Left lung (tissue), 10 donors: ENCODE results near the gene AOAH. TPM values are rescaled to one million over a fixed set of nuclear protein-coding genes. Genes with fewer than 3 reads are reported as not detected.
"Not testable (repeated sequence)": the region's sequence is repeated elsewhere in the genome, so short reads cannot be mapped to it uniquely, and the experiment has no call there.

Experiments used
- ATAC-seq: fragments of 200-7000 bp; cut with Tn5 transposase; one replicate; pipeline ENCODE4 v1.9.1; 2020; ENCODE audit warnings: moderate library complexity
- DNase-seq, 4 donors: peaks; one replicate each; pipeline ENCODE4 v3.0.0-alpha.2; 2013 to 2020
- H3K27ac ChIP-seq, 2 donors: fragments of 200-600 bp; sonication (generic) in 1 of 2; one replicate each; pipeline versions ENCODE4 v1.5.0 to v1.8.0; 2020 to 2021
- H3K27me3 ChIP-seq, 2 donors: fragments of 200-600 bp; sonication (generic) in 1 of 2; one replicate each; pipeline versions ENCODE4 v1.5.0 to v1.8.0; 2020 to 2021
- H3K36me3 ChIP-seq, 2 donors: fragments of 200-600 bp; sonication (generic) in 1 of 2; one replicate each; pipeline versions ENCODE4 v1.5.0 to v1.8.0; 2020 to 2021
- H3K4me1 ChIP-seq, 2 donors: fragments of 200-600 bp; one replicate each; pipeline ENCODE4 v1.8.0; 2021
- H3K4me3 ChIP-seq, 2 donors: fragments of 200-600 bp; sonication (generic) in 1 of 2; one replicate each; pipeline versions ENCODE4 v1.5.0 to v1.8.0; 2020 to 2021; ENCODE audit warnings: mild to moderate bottlenecking in 1 of 2
- H3K9me3 ChIP-seq, 2 donors: fragments of 200-600 bp; sonication (generic) in 1 of 2; one replicate each; pipeline versions ENCODE4 v1.5.0 to v1.8.0; 2020 to 2021
- intact Hi-C, 2 donors: fragments of 100-400 bp; cut with DNase I; formaldehyde crosslinking; loops; one replicate each; pipeline versions ENCODE4 v1.11.2 to v1.14.2; 2022
- polyA plus RNA-seq, 6 donors: library from polyadenylated mRNA; unstranded; fragments of 120-200 nt; gene quantifications; one replicate each; pipeline ENCODE4 v1.2.1, GENCODE V29; 2013; ENCODE audit not compliant: insufficient read length in 6 of 6
- total RNA-seq, 2 donors: library from RNA; stranded (reverse); fragmentation: NEBNext Ultra II Directional; extraction: Animal tissue kit (Norgen Biotek cat#: 25700); gene quantifications; one replicate each; pipeline ENCODE4 v1.2.1, GENCODE V29; 2021
- TF ChIP-seq, protein P1 (sequence below), 2 donors: fragments of 200-600 bp; sonication (generic) in 1 of 2; IDR thresholded peaks; one replicate each; pipeline versions ENCODE4 v1.5.0 to v1.8.0; 2021; ENCODE audit warnings: antibody characterized with exemption in 2 of 2
- donor health status: DM: no; HTN: yes; CAD: no.
- donor health status: DM: no; HTN: no; CAD: no.

Gene AOAH
- total and polyA plus RNA-seq, 8 donors: 3.9 to 28.2 (median 6.9) TPM

DNA sequence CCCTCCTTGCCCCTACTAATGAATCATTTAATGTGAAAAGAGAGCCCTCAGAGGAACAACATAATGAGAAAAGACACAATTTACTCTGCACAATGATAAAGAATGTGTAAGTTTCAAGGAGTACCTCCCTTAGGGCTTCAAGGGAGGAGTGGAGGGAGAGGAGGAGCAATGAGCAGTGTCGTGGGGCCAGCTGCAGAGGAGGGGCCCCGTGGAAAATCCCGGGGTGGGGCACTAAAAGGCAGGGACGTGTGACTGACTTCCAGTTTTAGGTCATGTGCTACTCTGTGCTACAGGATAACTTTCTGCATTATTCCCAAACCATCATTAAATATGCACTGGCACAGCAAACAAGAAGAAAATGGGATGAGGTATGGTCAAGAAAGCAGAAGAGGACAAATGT lies 226.5 kb downstream of the AOAH start:
- TF ChIP-seq, protein P1, sequence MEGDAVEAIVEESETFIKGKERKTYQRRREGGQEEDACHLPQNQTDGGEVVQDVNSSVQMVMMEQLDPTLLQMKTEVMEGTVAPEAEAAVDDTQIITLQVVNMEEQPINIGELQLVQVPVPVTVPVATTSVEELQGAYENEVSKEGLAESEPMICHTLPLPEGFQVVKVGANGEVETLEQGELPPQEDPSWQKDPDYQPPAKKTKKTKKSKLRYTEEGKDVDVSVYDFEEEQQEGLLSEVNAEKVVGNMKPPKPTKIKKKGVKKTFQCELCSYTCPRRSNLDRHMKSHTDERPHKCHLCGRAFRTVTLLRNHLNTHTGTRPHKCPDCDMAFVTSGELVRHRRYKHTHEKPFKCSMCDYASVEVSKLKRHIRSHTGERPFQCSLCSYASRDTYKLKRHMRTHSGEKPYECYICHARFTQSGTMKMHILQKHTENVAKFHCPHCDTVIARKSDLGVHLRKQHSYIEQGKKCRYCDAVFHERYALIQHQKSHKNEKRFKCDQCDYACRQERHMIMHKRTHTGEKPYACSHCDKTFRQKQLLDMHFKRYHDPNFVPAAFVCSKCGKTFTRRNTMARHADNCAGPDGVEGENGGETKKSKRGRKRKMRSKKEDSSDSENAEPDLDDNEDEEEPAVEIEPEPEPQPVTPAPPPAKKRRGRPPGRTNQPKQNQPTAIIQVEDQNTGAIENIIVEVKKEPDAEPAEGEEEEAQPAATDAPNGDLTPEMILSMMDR (IDR thresholded peaks at IDR 0.05): no peak
- intact Hi-C loops: no loop called here
- H3K9me3 ChIP-seq: no peaks in the 10 kb centered on the region

GRCh38 chr7:36497176-36497575 lies 227.1 kb downstream of the AOAH start:
- H3K9me3 ChIP-seq, H3K4me3 ChIP-seq, H3K4me1 ChIP-seq, DNase-seq, H3K27me3 ChIP-seq, ATAC-seq, H3K36me3 ChIP-seq, intact Hi-C loops, H3K27ac ChIP-seq: not testable (repeated sequence)

More for the DNA sequence above, 226.5 kb downstream of the AOAH start:
- H3K27me3 ChIP-seq: no peaks in the 10 kb centered on the region
- DNase-seq (no peak), ATAC-seq (no peak)
- no peaks in the 10 kb centered on the region for H3K4me1 ChIP-seq
- no peak overlapping the region for H3K4me3 ChIP-seq
- H3K36me3 ChIP-seq: no peaks in the 10 kb centered on the region
- H3K27ac ChIP-seq: no peak overlapping the region

DNA sequence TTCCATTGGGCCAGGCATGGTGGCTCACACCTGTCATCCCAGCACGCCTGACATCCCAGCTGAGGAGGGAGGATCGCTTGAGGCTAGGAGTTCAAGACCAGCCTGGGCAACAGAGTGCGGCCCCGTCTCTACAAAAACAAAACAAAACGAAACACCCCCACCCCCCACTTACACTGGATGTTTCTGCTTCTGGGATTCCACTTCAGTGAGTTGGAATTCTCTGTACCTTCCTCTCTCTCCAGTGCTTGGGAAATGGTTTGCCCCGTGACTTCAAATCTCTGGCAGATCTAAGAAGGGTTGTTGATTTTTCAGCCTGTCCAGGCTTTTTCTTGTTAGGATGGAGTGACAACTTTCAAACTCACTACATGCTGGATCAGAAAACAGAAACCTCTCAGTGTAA lies 227.7 kb downstream of the AOAH start:
- no peaks in the 10 kb centered on the region for H3K9me3 ChIP-seq
- no peak overlapping the region for H3K4me3 ChIP-seq
- no peak overlapping the region for H3K27ac ChIP-seq
- no peak for DNase-seq
- TF ChIP-seq, protein P1 (IDR thresholded peaks at IDR 0.05): no peak
- intact Hi-C loops: no loop called here
- no peak for ATAC-seq
- H3K27me3 ChIP-seq: no peaks in the 10 kb centered on the region
- no peaks in the 10 kb centered on the region for H3K4me1 ChIP-seq
- no peaks in the 10 kb centered on the region for H3K36me3 ChIP-seq

DNA sequence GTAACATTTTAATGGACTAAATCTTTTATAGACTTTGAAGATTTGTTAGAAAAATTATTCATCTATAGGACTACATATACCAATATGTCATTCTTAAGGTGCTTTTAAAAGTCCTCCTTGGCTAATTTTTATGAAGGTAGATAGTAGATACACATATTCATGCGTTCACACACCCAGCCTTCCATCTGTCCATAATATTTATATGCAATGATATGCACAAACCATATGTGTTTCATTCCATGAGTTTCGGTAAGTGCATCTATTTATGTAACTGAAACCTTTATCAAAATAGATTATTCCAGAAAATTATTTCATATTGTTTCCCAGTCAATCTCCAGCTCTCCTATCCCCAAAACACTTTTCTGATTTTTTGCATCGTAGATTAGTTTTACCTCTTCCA lies 233.0 kb downstream of the AOAH start:
- DNase-seq (no peak), ATAC-seq (no peak)
- TF ChIP-seq, protein P1 (IDR thresholded peaks at IDR 0.05): no peak
- no peak overlapping the region for H3K27ac ChIP-seq
- H3K27me3 ChIP-seq: no peaks in the 10 kb centered on the region
- no peak overlapping the region for H3K4me3 ChIP-seq
- intact Hi-C loops: no loop called here
- H3K36me3 ChIP-seq: no peaks in the 10 kb centered on the region
- no peaks in the 10 kb centered on the region for H3K9me3 ChIP-seq
- H3K4me1 ChIP-seq: no peaks in the 10 kb centered on the region

DNA sequence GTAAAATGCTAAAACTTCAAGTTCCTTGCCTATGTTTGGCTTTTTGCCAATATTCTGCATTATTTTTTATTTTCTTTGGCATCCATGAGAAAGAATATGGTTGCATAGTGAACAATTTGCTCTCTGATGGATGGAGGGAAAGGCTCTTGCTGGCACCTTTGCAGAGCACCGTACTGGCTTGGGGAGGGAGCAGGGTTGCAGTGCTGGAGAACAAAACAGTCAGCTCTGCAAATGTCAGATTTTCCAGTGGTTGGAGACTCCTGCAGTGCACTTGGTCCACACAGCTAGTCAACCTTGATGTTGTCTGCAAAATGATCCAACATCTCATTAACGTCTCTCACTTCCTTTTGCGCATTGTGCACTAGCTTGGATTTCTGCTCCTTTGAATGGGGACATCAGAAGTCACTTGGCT lies 233.9 kb downstream of the AOAH start:
- no peak overlapping the region for H3K4me3 ChIP-seq
- H3K4me1 ChIP-seq: no peaks in the 10 kb centered on the region
- no peaks in the 10 kb centered on the region for H3K9me3 ChIP-seq
- ATAC-seq: no peak
- H3K27ac ChIP-seq: no peak overlapping the region
- intact Hi-C loops: no loop called here
- no peak for DNase-seq
- no peaks in the 10 kb centered on the region for H3K36me3 ChIP-seq
- H3K27me3 ChIP-seq: no peaks in the 10 kb centered on the region
- TF ChIP-seq, protein P1 (IDR thresholded peaks at IDR 0.05): no peak

- intact Hi-C loops, DNase-seq, H3K36me3 ChIP-seq, H3K27me3 ChIP-seq, H3K4me1 ChIP-seq, ATAC-seq, H3K9me3 ChIP-seq, H3K4me3 ChIP-seq, H3K27ac ChIP-seq: not testable (repeated sequence)
Measured at GRCh38 chr7:36488672-36489071, 235.6 kb downstream of the AOAH start.
